GM12891 (cell line): Measurements from ENCODE around the gene PBX2.
A peak's percentile ranks its signal among the peaks of the same experiment; 100 is the strongest.

Experiments
- POLR2A ChIP-seq: IDR thresholded peaks from 2 replicates; pipeline ENCODE4 v1.6.1; 2011; ENCODE audit warnings: low read depth, low read length, control low read depth
- POLR2AphosphoS5 ChIP-seq: IDR thresholded peaks from 2 replicates; pipeline ENCODE4 v1.6.1; 2011; ENCODE audit warnings: low read depth, low read length, control low read depth
- POU2F2 ChIP-seq: IDR thresholded peaks from 2 replicates; pipeline ENCODE4 v1.6.1; 2011; ENCODE audit warnings: low read depth, mild to moderate bottlenecking, control low read depth, low read length, moderate library complexity
- SPI1 ChIP-seq: IDR thresholded peaks from 2 replicates; pipeline ENCODE4 v1.6.1; 2011; ENCODE audit warnings: low read depth, low read length, control low read depth
- TAF1 ChIP-seq: IDR thresholded peaks from 2 replicates; pipeline ENCODE4 v1.6.1; 2011; ENCODE audit warnings: low read depth, low read length, control low read depth

DNA sequence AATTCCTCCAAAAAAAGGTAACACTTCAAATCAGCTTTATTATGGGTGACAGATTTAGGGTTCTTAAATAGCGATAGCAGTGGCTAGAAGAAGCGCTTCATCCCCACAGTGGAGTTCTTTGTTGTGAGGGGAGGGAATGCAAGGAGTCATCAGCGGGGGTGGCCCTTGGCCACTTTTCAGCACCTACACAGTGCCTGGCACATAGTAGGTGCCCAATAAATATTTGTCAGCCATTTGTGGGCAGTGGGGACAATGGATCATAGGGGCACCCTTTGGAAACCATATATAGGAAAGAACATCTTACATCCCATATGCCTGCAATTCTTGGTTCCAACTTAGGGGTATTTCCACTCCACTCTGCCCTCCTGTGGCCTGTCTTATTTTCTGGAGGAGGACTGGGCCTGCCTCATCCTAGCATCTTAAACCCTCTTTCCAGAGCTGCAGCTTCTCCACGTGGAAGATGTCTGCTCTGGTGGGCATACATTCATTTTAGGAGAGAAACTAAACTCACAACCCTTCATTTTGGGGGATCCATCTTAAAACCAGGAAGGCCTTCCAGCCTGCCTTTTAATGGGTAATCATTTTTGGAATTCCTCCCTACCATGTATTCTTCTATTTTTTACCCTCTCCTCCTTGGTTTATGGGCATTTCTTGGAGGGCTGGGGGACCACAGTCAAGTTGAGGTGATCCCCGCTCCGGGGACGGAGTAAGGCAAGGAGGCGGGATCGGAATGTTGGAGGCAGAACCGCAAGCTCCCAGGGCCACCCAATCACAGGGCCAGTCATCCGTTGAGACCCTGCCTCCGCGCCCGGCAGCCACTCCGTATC is 5.0 kb upstream of the PBX2 start:
- TF ChIP-seq POLR2A = peak; percentile 52
- TF ChIP-seq TAF1 = peak; percentile 51; the same call in 1 of the 2 replicates
- TF ChIP-seq POLR2AphosphoS5 = no peak
- TF ChIP-seq POU2F2 = 0 out of 2 replicates have a peak, but pooled peaks have one; percentile 35
- TF ChIP-seq SPI1 = no peak
